GM19467 (cell line): ENCODE data around the gene TMEM94.
"Not testable (repeated sequence)": the region's sequence is repeated elsewhere in the genome, so short reads cannot be mapped to it uniquely, and the experiment has no call there.

ENCODE experiments used
- ATAC-seq: cut with Tn5 transposase; IDR thresholded peaks from one replicate; pipeline ENCODE4 v1.9.1; 2021; ENCODE audit warnings: mild to moderate bottlenecking, moderate library complexity; ENCODE audit not compliant: unreplicated experiment

The TMEM94 gene

DNA sequence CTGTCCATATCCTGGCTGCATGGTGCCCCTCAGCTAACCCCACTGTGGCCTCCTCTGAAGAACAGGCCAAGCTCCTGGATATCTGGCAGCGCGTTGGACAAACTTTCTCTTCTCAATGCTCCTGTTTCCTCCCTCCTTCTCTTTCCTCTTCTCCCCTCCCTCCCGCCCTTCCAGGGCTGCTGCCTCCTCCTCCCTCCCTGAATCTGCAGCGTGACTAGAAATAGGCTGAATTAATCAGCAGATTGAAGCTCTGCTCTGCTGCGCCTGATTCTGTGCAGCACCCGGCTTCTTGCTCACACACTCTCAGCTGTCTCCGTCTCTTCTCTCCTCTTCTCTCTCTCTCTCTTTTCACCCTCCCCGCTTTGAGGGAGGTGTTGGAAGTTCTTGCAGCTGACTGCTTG lies 19.8 kb downstream of the TMEM94 start:
- ATAC-seq, result no peak

DNA sequence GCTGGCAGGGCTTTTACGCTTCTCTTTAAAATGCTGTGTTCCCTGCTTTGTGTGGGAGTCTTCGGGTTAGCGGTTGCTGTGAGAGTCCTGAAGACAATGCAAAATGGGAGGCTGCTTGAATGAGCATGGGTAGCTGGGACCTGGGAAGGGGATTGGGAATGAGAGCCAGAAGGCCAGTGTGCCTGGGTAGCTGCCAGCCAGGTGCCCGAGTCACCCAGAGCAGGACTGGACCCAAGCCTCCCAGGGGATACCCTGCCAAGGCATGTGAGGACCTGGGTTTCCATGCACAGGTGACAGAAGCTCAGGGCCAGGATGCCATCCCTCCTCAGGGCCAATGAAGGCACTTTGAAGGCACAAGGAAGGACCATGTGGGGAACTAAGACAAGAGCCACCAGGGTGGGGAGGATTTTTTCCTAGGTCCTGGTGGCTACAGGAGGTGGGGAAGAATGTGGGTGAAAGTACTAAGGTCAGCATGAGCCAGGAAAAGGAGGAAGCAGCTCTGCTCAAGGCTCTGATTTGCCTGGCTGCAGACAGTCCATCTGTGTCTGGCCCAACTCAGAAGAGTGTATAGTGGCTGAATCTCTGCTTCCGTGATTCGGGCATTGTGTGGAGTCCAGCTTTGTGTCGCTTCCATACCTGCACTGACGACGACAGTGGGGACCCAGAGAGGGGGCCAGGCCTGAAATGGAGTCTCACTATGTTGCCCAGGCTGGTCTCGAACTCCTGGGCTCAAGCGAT lies 20.5 kb downstream of the TMEM94 start:
- no peak for ATAC-seq

DNA sequence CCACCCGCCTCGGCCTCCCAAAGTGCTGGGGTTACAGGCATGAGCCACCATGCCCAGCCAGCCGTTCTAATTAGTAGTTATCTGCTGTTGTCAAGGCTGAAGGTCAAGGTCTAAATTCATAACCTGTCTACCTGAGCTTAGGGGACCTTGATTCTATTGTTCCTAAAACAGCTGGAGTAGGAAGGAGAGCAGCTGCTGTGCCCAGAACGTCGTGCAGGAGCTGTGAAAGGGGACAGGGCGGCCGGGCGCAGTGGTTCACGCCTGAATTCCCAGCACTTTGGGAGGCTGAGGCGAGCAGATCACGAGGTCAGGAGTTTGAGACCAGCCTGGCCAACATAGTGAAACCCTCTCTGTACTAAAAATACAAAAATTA lies 21.0 kb downstream of the TMEM94 start:
- not testable (repeated sequence) for ATAC-seq

DNA sequence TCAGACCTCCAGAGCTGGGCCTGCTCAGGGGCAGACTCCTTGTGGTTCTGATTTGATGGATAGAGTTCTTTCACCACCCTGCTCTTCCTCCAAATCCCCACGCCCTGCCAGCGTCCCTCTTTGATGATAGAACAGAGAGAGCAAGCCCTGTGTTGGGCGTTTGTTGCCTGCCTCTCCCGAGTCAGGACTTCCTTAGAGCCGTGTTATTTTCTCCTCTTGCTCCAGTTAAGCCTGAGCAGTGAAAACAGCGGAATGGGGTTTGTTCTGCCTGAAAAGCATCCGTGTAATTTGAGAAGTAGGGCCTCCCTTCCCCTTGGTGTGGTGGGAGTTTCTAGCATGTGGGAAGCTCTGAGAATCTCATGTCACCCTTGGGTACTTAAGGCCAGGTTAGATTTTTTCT lies 22.1 kb downstream of the TMEM94 start:
- ATAC-seq, result no peak

DNA sequence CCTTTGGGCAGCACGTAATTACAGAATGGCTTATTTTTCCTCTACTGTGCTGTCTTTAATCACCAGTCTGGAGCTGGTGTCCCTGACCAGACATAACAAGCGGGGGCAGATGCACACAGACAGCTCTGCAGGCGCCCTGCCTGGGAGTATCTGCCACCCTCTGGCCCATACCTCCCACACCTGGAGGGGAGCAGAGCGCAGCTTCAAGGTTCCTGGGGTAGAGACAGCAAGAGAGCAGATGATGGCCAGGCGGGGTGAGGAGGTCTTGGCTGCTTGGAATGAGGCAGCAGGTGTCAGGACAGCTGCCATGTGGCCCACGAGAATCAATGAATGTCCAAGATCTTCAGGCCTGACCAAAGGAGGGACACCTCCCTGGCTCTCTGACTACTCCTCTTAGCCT lies 23.8 kb downstream of the TMEM94 start:
- ATAC-seq, result no peak

DNA sequence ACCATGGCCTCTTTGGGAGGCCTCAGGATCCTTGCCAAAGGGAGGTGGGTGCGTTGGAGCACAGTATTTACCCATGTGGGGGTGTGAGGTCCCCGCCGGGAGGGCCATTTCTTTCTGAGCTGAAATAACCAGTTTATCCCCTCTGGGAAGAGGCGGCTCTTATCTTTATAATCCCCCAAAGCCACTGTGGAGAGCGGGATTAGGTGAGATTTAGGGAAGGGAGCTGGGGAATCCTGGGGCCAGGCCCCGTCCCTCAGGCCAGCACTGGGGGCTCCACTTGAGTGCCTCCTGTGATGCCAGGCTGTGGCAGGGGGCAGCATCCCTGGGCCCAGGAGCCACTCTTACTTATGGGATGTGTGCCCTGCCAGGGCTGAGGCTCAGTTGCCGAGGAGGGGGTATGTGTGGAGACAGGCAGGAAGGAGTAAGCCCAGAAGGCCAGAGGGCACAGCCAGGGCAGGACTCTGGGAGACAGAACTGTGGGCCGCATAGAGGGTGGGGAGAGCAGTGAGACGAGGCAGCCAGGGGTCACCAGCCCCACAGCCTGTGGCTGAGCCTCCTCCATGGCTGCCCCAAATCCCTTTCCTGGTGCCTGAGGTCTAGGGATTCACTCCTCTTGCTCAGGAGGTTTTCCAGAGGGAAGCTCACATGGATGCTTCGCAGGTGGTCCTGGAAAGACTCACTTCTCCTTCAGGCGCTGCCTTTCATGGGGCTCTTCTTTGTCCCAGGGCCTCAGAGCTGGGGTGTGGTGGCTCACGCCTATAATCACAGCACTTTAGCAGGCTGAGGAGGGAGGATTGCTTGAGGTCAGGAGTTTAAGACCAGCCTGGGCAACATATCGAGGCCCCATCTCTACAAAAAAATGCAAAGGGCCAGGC lies 25.0 kb downstream of the TMEM94 start:
- no peak for ATAC-seq

DNA sequence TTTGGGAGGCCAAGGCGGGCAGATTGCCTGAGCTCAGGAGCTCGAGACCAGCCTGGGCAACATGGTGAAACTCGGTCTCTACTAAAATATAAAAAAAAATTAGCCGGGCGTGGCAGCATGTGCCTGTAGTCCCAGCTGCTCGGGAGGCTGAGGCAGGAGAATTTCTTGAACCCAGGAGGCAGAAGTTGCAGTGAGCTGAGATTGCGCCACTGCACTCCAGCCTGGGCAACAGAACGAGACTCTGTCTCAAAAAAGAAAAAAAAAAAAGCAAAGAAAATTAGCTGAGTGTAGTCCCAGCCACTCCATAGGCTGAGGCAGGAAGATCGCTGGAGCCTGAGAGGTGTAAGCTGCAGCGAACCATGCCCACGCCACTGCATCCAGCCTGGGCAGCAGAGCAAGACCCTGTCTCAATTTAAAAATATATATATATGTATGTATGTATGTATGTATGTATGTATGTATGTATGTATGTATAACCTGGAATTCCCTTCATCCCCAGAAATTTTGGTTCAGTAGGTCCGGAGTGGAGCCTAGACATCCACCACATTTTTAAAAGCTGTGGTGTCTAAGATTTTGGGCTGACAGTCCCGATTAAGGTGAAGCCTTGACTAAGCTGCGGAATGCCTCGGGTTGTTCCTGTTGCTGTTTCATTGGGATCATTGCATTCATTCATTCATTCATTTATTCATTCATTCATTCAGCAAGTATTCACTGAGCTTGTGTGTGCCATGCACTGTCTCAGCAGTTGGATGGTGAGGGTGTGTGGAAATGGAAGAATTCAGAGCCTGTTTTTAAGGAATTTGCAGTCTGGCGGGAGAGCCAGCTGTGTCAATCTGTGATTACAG lies 25.9 kb downstream of the TMEM94 start:
- no peak for ATAC-seq

DNA sequence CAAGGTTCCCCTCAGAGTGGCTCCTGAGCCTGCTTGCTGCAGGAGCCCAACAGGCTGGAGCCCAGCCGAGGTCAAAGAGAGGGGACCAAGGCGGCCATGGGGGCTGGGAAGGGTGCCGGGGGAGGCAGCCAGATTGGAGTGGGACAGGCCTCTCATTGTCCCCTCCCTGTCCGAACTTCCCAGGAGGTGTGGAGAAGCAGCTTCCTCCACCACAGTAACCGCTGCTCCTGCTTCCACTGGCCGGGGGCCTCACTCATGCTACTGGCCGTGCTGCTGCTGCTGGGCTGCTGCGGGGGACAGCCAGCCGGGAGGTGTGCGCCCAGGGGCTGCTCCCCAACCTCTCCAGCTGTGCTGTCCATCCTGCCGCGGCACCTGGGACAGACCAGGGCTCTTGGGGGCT lies 29.3 kb downstream of the TMEM94 start:
- no peak for ATAC-seq

DNA sequence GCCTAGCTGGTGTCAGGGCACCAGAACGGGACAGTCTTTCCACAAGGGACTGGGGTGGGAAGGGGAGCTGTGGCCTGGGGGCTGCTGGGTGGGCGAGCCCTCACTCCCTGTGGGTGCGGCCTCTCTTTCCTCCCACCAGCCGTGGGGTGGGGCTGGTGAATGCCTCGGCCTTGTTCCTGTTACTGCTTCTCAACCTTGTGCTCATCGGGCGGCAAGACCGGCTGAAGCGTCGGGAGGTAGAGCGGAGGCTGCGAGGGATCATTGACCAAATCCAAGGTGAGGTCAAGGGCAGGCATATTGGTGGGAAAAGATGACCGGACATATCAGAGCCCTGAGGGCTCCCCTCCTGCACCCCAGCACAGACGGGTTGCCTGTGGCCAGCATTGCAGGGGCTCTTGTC lies 29.7 kb downstream of the TMEM94 start:
- ATAC-seq, result no peak

DNA sequence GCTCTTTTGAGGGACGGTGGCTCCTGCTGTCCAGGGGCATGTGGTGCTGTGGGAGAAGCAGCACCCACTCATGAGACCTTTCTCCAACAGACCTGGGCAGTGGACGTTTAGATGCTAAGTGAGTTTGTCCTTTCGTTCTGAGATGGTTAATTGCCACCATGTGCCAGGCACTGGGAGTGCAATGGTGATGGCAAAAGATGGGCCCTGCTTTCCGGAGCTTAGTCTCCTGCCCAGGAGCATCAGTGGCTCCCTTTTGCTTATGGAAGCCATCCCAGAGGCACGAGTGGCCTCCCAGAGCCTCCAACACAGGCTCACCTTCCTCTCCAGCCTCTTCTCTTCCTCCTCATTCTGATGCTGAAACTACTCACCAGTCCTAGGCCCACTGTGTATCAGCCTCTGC lies 30.5 kb downstream of the TMEM94 start:
- ATAC-seq, result no peak

DNA sequence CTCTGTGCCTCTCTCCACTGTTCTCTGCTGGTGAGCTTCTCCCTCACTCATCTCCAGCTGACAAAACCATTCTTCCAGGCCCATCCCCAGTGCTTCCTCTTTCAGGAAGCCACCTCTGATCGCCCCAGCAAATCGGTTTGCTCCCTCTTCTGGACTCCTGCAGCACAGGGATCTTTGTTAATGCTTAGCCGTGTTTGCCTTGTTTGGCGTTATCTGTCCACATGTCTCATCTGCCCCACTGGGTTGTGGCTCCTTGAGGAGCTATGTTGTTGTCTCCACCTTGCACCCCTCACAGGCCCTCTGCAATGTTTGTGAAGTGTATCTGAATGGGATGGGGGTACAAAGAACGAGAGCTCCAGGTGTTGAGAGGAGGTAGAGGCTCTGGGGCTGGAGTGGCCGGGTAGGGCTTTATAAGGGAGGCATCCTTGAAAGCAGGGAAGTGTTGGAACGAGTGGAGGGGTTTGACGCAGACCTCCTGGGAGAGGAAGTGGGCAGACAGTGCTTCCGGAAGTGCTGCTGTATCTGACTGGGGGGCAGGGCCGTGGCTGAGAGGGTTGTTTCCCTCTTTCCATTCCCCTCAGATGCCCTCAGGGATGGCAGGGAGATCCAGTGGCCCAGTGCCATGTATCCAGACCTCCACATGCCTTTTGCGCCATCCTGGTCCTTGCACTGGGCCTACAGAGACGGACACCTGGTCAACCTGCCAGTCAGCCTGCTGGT lies 31.1 kb downstream of the TMEM94 start:
- ATAC-seq, result no peak

DNA sequence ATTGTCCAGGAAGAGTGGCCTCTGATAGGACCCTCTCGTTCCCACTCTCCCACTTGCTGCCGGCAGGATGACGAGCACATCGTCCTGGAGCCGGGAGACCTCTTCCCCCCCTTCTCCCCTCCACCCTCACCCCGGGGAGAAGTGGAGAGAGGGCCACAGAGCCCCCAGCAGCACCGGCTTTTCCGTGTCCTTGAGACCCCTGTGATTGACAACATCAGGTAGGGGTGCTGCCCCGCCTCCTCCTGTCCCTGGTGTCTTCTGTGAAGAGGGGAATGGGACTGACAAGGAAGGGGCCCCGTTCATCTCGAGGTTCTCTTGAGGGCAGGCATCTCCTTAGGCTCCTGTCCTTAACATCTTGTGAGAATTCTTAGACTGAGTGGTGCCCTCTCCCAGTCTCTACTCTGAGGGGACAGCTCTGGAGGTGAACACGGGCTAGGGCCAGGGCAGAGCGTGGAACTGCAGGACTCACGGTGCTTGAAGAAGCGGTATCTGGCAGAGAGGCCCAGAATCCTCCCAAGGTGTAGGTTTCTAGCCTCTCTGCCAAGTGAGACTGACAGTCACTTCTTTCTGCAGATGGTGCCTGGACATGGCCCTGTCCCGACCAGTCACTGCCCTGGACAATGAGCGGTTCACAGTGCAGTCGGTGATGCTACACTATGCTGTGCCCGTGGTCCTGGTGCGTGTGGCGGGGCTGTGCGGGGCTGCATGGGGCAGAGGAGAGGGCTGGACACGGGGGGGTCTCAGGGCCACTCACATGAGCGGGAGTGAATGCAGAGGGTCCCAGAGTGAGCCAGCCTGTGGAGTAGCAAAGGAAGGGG lies 32.5 kb downstream of the TMEM94 start:
- no peak for ATAC-seq

DNA sequence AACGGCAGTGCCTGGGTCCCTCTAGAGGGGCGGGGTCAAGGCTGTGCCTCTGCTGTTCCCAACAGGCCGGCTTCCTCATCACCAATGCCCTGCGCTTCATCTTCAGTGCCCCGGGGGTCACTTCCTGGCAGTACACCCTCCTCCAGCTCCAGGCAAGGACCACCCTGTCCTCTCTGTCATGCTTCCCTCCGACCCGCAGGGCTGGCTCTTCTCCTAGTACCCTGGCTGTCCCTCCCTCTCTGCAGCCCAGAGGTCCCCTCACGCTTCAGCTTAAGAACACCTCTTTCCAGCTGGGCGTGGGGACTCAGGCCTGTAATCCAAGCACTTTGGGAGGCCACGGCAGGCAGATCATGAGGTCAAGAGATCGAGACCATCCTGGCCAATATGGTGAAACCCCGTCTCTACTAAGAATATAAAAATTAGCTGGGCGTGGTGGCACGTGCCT lies 33.1 kb downstream of the TMEM94 start:
- ATAC-seq, result no peak

DNA sequence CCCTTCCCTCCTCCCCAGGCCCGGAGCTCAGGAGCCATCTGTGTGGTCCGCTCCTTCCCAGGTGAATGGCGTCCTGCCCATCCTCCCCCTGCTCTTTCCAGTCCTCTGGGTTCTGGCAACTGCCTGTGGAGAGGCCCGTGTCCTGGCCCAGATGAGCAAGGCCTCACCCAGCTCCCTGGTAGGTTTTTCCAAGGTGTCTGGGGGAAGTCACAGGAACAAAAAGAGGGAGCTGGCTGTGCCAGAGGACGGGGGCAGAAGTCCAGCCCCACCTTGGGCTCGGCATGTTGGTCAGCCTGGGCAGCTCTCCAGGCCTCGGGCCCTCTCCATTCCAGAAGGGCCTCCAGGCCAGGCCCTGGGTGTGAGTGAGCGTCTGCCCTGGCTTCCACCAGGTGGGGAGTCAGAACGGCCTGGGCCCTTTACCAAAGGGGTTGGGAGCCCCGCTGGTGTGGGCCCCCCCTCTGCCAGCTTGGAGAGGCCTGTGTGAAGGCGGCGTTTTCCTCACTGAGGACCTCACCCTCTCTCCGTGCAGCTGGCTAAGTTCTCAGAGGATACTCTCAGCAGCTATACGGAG lies 33.8 kb downstream of the TMEM94 start:
- ATAC-seq, result no peak

DNA sequence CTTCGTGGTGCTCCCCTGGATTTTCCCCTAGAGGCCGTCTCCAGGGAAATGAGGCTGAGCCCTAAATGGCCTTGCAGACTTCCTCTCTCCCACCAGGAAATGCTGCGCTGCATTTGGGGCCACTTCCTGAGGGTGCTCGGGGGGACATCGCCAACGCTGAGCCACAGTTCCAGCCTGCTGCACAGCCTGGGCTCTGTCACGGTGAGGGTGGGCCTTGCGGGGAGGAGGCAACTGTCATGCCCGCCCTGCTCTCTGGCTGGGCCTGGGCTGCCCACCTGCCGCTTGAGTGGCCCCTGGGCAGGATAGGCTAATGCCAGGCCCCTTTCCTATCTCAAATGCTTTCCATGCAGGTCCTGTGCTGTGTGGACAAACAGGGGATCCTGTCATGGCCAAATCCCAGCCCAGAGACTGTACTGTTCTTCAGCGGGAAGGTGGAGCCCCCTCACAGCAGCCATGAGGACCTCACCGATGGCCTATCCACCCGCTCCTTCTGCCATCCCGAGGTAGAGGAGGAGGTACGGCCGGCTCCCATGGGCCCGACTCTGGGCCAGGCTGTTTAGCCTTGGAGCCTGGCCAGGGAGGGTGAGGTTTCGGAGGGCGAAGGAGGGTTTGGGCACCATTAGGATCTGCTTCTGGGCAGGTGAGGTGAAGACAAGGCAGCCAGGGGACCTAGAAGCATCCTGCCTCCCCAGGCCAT lies 34.7 kb downstream of the TMEM94 start:
- ATAC-seq, result no peak

DNA sequence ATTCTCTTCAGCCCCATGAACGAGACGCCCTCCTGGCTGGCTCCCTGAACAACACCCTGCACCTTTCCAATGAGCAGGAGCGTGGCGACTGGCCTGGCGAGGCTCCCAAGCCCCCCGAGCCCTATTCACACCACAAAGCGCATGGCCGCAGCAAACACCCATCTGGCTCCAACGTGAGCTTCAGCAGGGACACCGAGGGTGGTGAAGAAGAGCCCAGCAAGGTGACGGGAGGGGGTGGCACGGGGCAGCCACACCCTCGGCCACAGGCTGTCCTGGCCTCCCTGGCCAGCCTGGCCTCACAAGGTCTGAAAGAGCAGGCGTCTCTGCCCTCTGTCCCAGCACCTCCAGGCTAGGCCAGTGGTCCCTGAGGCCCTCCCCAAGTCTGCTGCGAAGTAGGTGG lies 35.2 kb downstream of the TMEM94 start:
- no peak for ATAC-seq

DNA sequence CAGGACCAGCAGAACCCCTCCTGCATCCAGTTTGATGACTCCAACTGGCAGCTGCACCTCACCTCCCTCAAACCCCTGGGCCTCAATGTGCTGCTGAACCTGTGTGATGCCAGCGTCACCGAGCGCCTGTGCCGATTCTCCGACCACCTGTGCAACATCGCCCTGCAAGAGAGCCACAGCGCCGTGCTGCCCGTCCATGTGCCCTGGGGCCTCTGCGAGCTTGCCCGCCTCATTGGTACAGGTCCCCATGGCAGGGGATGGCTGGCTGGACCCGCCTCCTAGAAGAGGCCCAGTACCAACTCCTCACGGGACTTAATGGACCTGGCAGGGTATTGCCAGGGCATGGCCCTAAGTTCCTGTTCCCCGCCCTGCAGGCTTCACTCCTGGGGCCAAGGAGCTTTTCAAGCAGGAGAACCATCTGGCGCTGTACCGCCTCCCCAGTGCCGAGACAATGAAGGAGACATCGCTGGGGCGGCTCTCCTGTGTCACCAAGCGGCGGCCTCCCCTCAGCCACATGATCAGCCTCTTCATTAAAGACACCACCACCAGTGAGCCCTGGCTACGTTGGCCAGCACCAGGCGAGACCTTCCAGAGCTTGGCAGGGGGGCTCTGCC lies 36.2 kb downstream of the TMEM94 start:
- ATAC-seq, result no peak

DNA sequence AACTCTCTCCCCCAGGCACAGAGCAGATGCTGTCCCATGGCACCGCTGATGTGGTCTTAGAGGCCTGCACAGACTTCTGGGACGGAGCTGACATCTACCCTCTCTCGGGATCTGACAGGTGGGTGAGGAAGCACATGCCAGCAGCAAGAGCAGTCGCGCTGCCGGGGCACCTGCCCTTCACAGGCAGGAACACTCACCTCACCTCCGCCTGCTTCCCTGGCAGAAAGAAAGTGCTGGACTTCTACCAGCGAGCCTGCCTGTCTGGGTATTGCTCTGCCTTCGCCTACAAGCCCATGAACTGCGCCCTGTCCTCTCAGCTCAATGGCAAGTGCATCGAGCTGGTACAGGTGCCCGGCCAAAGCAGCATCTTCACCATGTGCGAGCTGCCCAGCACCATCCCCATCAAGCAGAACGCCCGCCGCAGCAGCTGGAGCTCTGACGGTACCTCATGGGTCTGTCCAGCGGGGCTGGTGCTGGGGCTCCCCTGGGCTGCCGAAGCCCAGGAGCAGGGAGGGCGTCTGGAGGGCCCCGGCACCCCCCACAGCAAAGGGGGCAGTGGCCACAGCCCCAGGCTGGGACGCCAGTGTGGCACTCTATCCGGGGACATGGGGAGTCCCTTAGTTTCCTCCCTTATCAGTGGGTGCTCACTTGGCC lies 37.2 kb downstream of the TMEM94 start:
- ATAC-seq, result no peak
